Inflammatory macrophage (primary cell): ENCODE data around the gene FAHD1.
A peak's percentile ranks its signal among the peaks of the same experiment; 100 is the strongest.
"Not testable (repeated sequence)": the region's sequence is repeated elsewhere in the genome, so short reads cannot be mapped to it uniquely, and the experiment has no call there.

ENCODE experiments used
- DNase-seq, 2 donors: peaks; one replicate each; pipeline ENCODE4 v3.0.0-alpha.2; 2020 to 2022

The FAHD1 gene

GRCh38 chr16:1789643-1790045 is 37.4 kb upstream of the FAHD1 start:
- DNase-seq: no peak

- no peak for DNase-seq
Measured at GRCh38 chr16:1790261-1790610, 36.8 kb upstream of the FAHD1 start.

DNA sequence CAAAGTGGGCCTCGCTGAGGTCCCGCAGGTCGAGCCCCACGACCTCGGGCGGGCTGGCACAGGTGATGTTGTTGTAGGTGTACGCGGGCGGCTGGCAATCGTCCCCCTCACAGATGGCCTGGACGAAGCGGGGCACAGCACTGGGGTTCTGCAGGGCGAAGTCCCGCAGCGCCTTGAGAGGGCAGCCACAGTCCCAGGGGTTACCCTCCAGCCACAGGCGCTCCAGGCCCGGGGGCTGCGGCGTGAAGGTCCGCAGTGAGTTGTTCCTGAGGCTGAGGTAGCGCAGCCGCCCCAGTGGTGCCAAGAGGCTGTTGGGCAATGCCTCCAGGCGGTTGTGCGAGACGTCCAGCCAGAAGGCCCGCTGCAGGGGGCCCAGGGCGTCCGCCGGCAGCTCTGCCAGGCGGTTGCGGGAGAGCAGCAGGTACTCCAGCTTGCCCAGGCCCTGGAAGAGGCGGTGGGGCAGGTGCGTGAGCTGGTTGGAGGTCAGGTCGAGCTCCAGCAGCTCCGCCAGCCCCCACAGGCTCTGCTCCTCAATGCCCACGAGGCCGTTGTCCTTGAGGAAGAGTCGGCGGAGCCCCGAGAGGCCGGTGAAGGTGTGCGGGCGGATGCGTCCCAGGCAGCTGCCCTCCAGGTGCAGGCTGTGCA is 36.3 kb upstream of the FAHD1 start:
- no peak for DNase-seq

GRCh38 chr16:1791256-1791942 is 35.6 kb upstream of the FAHD1 start:
- DNase-seq: no peak

DNA sequence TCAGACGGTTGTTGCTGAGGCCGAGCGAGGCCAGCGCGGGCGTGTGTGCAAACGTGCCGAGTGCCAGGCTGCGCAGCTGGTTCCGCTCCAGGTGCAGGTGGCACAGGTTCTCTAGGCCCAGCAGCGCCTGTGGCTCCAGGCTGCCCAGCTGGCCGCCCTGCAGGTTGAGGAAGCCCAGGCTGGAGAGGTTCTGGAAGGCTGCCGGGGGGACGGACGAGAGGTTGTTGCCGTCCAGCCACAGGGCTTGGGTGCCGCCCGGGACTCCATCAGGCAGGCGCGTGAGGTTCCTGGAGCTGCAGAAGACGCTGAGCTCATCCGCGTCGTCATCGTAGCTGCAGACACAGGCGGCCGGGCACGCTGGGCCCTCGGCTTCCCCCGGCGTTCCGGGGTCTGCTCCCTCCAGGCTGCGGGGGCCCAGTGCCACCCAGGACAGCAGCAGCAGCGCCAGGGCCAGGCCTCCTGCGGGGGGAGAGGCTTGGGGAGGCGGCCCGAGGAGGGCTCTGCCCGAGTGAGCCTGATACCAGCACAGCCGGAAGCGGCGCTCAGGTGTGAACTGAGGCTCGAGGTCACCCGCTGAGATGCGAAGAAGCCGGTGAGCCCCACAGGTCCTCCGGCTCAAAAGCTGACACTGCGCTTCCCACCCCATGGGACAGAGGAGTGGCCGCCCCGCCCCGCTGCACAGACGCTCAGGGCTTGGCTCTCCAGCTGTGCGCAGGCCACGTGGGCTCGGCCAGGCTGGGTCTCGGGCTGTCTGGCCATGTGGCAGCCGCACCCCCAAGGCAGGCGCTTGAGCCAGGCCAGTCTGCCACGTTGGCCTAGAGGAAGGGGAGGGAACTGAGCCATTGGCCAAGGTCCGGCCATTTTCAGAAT is 34.8 kb upstream of the FAHD1 start:
- no peak for DNase-seq

- DNase-seq: no peak
Measured at GRCh38 chr16:1792836-1793577, 34.0 kb upstream of the FAHD1 start.

DNA sequence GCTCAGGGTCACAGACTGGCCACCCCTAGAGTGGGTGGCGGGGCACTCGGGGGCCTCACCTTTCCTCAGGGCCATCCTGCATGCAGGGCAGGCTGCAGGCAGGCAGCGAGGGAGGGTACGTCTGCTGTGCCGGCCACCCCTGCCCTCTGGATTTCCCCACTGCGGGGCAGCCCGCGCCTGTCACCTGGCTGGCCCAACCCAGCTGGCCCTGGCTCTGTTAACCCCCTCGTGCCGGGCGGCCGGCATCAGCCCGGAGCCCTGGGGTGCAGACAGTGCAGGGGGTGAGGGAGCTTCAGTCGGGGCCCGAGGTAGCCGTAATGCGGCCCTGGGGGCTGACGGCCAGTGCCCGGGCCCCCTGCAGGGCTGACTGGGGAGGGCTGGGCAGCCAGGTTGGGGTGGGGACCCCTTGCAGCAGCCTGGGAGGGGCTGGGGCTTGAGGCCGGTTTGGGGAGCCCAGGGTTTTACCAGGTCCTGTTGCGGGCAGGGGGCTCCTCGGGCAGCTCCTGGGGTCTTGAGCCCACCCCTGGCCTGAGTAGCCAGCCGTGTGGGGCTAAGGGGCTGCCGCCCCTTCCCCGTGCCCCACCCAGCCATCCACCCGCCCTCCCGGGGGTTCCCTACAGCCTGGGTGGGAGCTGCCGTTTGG is 33.3 kb upstream of the FAHD1 start, which contains the start of gene IGFALS:
Gene IGFALS (minus strand): TSS at position 128 of the 643 bp plus-strand sequence. CDS start 53 bp downstream, at position 75.
- DNase-seq: no peak

DNA sequence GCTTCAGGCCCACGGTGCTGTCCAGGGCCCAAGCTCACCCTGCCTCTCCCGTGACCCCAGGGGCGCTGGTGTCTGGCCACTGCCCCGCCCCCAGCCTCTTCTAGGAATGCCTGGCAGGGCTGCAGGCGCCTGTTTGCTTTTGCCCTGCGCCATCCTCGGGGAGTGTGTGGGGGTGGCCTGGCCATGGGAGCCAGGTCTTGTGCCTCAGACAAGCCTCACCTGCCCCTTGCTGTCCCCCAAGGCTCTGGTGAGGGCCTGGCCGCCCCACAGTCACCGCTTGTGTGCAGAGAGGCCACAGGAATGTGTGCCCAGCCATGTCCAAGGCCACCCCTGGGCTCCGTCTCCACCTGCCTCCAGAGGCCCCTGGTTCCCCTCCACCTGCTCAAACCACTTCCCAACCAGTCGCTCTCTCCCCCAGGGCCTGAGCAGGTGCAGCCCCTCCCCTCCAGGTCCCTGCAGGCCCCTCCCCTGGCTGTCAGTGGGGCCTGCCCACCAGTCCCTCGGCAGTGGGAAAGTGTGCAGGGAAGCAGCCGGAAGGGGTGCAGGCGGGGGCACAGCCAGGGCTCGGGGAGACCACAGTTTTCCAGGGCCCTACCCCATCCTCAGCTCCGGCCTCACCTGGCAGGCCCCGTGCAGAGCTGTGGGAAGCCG is 32.7 kb upstream of the FAHD1 start:
- no peak for DNase-seq

- DNase-seq: no peak
Measured at GRCh38 chr16:1794908-1795666, 31.9 kb upstream of the FAHD1 start.

DNA sequence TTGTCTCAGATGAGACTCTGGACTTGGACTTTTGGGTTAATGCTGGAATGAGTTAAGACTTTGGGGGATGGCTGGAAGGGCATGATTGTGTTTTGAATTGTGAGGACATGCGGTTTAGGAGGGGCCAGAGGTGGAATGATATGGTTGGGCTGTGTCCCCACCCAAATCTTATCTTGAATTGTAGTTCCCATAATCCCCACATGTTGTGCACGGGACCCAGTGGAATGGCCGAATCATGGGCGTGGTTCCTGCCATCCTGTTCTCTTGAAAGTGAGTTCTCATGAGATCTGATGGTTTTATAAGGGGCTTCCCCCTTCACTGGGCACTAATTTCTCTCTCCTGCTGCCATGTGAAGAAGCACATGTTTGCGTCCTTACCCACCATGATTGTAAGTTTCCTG is 27.7 kb upstream of the FAHD1 start:
- not testable (repeated sequence) for DNase-seq

DNA sequence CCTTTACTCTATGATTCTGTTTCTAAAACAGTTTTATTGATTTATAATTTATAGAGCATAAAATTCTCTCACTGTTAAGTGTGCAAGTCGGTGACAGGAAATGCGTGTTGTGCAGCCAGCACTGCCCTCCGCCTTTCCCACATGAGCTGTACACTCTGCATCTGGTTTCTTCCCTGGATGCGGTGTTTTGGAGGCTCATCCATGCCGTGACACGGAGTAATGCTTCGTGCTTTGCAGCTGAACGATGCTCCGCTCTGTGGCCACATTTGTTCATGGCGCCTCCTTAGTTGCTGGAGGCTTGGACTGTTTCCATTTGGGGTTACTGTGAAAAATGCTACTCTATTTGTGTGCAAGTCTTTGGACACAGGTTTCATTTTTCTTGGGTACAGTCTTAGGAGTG is 26.3 kb upstream of the FAHD1 start:
- DNase-seq: no peak

GRCh38 chr16:1807626-1808025 is 19.4 kb upstream of the FAHD1 start:
- no peak for DNase-seq

- DNase-seq: no peak
Measured at GRCh38 chr16:1808691-1809090, 18.3 kb upstream of the FAHD1 start.

DNA sequence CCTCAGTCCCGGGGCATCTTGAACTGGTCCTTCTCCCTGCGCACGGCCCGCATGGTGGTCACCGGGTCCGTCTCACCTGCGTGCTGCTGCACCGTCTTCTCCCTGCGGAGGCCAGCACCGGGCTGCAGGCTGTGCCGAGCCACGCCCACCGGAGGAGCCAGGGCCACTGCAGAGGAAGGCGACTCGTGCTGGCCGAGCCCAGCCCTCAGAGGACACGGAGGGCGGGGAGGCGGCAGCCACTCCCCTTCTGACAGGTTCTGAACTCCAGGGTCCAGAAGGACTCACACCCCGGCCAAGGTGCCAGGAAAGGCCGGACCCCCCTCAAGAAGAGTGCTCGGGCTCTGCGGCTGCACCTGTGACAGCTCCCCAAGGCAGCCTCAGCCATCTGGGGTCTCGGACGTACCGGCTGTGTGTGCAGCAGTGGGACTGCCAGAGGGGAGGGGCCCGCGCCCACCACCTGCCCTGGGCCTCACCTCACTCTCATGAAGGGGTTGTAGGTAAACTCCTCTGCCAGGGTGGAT is 17.7 kb upstream of the FAHD1 start:
- DNase-seq: no peak

- DNase-seq: no peak
Measured at GRCh38 chr16:1810106-1810505, 16.9 kb upstream of the FAHD1 start.

DNA sequence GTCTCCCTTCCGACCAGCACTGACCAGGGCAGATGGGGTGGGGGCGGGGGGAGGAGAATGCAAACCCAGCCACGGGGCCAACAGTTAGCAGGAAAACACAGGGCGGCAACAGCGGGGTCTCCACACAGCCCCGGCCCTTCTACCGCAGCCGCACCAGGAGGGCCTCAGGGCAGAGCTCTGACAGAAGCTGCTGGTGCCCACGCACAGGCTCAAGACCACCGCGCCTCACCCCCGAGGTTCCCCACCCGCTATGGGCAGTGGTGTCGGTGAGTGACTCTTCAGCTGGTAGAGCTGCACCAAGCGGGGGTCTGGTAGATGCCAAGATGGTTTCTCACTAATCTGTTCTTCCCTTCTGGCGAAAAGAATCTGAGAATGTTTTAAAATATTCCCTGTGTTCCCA is 16.5 kb upstream of the FAHD1 start:
- no peak for DNase-seq

DNA sequence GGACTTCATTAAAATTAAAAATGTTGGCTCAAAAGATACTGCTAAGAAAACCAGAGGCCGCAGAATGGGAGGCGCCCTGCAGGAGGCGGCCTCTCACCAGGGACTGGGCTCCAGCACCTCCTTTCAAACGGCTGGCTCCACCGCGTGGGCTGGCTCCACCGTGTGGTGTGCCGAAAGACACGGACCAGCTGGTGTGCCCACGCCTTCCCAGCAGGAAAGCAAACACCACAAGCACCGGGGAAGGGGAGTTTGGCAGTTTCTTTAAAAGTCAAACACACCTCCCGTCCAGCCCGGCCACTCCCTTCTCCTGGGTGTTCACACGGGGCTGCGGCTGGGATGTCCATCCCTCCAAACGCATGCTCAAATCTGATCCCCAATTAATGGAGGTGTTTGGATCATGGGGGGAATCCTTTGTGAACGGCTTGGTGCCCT is 14.3 kb upstream of the FAHD1 start:
- peak; percentile 64 to 78 for DNase-seq

DNA sequence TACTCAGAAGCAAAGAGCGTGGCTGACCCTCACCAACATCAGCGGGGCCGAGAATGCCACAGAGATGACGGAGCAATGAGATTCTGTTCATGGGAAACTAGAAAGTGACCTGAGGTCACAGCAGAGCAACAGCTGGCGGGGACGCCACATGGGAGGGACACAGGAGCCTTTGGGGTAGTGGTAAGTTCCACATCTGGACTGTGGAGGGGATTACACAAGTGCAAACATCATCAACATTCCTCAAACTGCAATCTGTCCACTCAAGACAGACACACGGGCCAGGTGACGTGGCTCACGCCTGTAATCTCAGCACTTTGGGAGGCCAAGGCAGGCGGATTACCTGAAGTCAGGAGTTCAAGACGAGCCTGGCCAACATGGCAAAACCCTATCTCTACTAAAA is 11.5 kb upstream of the FAHD1 start:
- DNase-seq: no peak

DNA sequence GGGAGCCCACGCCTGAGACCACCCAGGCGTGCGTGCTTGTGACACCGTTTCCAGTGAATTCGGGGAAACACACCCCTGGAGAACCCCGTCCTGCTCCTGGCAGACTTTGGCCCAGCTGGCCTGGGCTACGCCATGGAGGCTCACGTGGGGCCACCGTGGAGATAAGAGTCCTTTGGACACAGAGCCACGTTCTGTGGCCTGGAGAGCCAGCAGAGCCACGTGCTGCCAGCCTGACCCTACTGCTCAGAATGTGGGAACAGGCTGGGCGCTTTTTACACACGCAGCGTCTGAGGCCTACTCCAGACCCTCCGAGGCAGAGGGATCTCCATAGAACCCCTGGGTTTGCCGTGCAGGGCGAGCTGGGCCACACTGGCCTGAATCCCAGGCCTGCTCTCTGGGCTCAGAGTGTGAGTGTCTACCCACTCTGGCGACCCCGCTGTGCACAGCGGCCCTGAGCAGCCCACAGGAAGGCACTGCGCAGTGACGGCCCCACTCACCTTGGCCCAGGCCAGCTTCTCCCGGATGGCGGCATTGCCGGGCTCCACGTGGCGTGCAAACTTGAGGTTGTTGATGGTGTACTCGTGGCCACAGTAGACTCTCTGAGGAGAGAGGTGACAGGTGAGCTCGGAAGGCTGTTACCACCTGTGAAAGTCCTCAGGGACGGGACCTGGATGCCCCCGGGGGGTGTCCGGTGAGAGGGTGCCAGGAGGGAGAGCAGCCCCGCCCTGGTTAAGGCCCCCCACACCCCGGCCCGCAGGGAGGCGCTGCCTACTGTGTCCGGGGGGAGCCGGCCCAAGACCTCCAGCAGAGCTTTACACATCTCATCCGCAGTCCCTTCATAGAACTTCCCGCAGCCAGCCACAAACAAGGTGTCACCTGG is 10.4 kb upstream of the FAHD1 start:
- DNase-seq: no peak

- no peak for DNase-seq
Measured at GRCh38 chr16:1817276-1817589, 9.8 kb upstream of the FAHD1 start.
